GM21528 (cell line): ENCODE data around the gene ANKRD62.
"Not testable (repeated sequence)": the region's sequence is repeated elsewhere in the genome, so short reads cannot be mapped to it uniquely, and the experiment has no call there.

ENCODE experiments used
- ATAC-seq: cut with Tn5 transposase; IDR thresholded peaks from one replicate; pipeline ENCODE4 v1.9.1; 2021; ENCODE audit warnings: mild to moderate bottlenecking, moderate library complexity; ENCODE audit not compliant: unreplicated experiment, low FRiP score

The ANKRD62 gene

DNA sequence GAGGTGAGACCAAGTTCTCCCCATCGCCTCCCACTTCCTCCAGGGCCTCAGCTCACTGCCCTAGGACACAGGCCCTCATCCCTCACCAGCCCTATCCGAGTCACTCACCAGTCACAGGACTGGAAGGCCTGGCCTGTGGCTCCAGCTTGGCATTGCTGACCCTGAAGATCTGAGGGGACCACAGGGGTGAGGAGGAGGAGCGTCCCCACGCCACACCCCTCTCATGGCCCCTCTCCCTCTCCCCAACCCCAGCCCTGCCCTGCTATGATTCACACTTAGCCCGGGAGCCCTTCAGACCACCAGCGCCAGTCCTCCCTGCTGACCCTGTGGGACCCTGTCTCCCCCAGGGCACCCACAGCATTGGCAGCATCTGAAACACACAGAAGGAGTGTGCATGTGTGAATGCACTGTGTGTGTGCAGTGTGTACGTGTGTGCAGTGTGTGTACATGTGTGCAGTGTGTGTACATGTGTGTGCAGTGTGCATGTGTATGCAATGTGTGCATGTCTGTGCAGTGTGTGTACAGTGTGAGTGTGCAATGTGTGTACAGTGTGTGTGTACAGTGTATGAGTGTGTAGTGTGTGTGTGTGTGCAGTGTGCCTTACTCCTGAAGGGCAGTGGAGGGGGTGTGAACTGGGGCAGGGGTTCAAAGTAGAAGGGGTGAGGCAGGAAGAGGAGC is 29.4 kb upstream of the ANKRD62 start:
- no peak for ATAC-seq

DNA sequence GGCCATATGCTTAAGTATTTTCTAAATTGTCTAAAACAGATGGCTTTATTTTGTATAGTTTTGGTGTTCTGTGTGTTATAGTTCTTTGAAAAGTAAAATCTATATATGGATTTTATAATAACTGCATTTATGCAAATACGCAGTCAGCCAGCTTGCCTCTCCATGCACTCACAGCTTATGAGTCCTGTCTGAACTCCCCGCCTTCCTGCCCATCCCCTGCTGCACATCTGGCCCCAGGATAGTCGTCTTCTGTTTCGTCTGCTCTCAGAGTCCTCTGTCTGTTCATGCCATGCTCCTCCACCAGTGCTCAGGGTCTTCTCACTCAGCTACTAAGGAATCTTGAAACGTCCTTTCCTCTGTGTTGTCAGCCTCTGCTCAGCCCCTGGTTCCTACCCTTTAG is 28.2 kb upstream of the ANKRD62 start:
- no peak for ATAC-seq

DNA sequence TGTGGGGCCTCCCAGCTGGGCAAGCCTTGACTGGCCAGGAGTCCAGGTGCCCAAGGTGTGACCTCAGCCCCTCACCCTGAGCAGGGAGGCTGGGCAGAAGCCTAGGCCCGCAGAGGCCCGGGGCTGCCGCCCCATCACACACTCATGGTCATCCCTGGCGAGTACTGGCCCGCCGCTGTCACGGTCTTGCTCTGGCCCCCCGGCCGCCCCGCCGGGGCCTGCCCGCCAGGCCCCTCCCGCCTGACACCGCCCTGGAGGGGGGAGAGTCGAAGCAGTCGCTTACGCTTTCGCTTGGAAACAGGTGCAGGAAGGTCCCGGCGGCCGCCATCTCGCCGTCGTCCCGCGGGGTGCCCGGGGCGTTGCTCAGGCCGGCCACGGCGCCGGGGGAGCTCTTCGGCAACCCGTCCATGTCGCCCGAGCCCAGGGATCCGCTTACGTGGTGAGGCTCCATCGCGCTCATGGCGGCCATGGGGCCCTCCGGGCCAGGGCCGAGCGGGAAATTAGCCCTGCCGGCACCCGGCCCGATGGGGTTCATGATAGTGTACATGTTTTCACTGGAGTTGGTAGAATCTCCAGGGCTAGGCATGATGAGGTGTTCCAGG is 26.6 kb upstream of the ANKRD62 start:
- no peak for ATAC-seq

DNA sequence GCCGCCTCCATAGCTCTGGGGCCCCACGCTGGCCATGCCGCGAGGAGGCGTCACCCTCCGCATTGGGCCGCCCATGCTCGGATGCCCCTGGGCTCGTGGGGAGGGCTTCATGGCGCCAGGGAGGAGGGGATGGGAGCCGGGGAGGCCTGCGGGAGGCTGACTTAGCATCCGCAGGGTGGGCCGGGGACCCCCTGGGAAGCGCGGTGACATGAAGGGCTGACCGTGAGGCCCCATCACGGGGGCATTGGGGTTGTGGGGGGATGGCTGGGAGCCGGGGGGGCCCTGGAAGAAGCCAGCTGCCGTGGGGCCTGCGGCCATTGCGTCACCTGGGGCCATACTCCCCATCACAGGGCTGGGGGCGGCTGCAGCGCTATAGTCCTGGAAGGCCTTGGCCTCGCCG is 26.0 kb upstream of the ANKRD62 start:
- no peak for ATAC-seq

DNA sequence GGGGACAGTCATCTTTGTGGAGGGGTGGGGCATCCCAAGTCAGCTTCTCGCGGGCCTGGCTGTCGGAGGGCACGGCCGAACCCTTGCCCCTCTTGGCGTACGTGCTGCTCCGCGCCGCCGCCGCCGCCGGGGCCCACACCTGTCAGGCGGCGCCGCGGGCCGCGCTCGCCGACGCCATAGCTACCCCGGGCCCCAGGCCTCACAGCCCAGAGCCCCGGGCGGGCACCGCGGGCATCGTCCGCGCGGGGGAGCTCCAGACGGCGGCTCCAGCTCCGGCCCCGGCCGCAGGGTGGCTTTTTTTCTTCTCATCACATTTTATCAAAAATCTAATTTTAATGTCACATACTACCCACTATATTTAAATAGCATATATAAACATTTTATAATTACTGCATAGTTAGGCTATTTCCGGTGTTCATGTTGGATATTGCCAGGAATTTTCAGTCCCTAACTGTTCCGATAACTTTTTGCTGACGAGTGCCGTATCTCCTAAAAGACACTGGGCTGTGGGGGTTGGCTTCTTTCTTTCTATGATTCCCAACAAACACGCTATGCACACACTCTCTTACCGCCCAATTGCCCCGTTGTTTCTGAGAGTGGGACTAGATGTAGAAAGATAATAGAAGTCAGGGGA is 25.2 kb upstream of the ANKRD62 start:
- ATAC-seq: not testable (repeated sequence)

DNA sequence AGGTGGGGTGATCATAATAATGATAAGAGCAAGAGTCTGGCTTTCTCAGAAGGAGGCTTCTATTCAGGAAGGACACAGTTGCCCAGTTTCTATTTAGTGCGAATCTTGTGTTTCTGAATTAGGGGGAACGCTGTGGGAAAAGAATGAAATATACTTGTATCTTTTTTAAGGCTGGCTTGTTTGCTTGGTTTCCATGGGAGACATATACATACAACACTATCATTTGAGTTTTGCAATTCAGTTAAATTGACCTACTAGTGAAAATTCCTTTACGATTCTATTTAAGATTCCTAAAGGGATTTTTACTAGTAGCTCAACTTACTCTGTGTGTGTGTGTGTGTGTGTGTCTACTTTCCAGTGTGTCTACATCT is 24.7 kb upstream of the ANKRD62 start:
- ATAC-seq: no peak

DNA sequence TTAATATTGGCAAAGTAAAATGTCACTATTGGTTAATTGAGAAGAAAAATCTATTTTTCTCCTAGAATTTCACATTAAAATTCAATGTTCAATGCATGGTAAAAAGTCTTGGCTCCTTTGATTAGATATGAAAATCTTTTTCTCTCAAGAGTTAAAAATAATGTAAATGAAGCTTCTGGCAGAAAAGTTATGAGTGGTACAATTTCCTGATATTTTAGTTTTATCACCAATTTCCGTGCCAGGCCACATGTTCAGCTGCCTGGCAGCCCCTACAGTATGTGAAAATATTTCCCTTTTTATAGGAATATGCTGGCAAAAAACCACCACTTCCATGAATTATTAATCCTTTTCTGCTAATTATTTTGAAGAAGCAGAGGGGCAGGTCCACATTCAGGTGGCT is 22.6 kb upstream of the ANKRD62 start:
- ATAC-seq: not testable (repeated sequence)

DNA sequence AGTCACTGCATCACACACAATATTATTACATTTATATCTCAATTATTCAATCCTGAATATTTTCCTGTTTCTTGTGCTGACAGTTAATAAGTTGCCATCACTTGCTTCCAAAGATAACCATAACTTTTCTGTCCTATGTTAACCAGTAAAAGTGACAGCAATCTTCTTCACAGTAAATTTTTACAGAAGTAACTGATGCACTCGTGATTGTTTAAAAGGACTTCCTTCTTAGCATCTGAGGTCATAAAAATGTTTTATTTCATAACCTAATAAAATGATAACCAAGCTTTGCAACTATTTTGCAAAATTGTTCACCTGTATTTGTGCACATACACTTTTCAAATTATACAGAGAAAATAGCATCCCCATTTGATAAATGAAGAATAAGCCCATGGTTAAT is 20.6 kb upstream of the ANKRD62 start:
- no peak for ATAC-seq

DNA sequence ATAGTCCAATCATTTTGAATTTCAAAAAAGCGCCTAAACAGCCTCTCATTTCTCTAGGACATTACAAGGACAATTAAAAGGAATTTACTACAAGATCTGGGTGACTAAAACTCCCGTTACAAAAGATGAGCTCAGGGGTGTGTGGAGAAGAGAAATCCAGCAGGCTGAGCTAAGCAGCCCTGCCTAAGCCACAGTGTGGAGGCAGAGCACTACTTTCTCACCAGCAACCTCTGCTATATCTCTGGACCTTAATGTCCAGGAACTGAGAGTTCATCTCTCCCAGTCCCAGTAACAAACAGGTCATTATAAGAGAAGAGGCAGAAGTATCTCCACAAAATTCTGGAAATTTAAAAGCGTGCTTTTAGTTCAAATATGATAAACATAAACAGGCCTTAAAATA is 18.9 kb upstream of the ANKRD62 start:
- no peak for ATAC-seq

DNA sequence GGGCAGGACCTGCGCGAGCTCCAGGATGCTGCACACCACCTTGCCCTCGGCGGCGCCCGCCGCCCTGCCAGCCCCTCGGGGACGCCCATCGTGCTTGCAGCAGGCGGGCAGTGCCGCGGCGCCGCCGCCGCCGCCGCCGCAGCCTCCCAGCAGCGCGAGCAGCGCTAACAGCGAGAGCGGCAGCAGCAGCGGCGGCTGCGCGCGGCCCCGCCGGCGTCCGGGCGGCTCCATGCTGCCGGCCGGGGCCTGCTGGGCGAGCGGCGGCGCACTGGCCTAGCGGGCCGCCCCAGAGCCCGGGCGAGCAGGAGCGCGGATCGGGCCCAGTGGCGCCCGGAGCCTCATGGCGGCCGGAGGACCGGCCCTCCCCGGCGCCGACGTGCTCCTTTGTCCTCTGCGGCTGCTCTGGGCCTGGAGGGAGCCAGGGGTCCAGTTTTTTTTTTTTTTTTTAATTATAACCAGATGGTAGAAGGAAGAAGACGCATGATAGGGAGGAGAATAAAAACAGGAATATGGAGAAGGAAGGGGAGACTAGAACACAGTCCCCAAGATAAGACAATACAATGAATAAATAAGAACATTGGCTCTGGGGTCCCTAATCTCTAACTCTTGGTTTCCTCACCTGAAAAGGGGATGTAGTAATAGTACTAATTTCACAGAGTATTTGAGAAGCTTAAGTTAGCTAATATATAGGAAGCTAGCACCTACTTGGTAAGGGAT is 17.1 kb upstream of the ANKRD62 start:
- no peak for ATAC-seq

DNA sequence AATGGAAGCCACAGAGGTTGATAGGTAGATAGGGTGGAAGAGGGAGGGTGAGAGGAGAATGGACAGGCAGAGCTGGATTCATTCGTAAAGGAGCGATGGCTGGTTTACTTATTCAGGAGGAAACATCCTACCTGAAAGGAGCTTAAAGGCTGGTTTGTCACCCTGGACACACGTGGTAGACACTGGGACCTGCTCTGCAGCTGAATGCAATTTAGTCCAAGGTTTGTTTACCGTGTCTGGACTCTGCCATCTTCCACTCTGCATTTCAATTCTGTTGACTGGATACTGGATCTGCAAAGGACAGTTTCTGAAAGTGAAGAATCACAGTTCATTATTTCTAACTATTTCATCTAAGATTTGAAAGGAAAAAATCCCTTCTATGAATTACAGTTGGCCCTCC is 15.6 kb upstream of the ANKRD62 start:
- ATAC-seq: not testable (repeated sequence)

DNA sequence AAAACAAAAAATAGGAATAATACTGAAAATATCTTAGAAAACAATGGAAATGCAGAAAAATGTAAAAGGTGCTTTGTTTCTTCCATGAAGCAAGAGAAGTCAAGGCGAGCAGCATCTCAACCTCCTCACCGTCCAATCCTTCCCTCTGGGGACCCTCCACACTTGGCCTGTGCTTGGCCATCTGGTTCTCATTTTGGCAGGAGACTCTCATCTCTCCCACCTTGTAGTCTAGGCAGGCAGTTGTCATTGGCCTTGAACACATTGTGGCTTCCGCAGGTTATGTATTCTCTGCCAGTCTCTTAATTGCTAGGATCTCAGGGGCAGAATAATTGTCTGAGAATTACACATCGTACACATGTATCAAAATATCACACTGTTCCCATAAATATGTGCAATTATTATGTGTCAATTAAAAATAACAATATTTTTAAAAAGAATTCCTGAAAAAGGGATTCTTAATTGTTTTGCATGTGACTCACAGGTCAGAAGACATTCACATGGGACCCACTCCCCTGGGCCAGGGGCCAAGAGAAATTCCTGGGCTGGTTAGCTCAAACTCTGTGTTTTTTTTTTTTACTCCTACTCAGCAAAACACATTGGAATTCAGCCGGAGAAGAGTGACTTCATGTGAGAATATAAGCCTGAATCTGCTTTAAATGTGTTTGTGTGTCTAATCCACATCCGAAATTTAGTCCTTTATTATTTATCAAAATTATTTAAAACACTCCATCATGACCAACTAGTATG is 14.0 kb upstream of the ANKRD62 start:
- no peak for ATAC-seq

DNA sequence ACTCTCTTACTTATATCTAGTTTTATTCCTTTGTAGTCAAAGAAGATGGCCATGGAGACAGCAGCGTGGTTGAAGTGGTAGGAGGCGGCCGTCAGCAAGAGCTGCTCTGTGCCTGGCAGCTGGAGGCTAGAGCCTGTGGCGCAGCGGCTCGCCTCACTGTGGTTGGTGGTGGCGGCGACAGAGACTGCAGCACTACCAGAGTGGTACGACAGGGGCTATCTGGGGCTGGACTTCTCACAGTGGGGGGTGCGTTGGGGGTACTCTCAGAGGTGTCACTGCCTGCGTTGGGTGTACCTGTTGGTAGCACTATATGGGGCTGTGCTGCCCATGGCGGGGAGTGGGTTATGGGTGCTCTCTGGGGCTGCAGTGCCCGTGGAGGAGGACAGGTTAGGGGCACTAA is 8.5 kb upstream of the ANKRD62 start:
- ATAC-seq: no peak

DNA sequence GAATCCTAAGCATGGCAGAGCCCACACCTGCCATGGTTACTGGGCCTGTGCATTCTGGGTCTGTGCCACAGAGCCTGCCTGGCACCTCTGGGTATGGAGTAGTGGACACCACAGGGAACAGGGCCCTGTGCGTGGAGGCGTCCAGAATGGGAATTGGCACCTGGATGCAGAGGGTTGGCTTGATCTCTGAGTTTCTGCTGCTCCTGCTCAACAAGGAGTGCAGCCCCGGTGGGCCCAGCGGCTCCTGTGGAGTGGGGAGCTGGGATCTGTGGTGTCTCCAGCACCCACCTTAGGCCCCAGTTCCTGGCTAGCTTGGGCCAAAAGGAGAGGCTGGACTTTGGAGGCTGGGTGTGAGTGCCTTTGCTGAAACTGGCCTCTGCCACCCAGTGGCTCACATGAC is 7.9 kb upstream of the ANKRD62 start:
- ATAC-seq: no peak

DNA sequence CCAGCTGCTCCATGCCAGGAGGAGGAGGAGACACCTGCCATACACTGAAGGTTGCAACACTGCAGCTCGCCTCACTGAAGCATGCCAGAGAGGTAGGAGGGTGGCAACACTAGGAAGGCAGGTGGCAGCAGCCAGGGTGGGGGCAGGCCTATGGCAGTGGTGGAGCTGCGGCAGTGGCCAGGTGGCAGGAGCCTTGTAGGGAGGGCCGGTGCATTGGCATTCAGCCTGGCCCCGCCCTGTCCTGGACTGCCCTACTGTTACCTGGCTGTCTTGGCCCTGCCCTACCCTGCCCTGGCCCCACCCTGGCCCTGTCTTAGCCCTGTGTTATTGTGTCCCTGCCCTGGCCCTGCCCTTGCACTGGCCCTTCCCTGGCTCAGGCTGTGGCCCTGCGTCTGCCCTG is 7.4 kb upstream of the ANKRD62 start:
- ATAC-seq: no peak

DNA sequence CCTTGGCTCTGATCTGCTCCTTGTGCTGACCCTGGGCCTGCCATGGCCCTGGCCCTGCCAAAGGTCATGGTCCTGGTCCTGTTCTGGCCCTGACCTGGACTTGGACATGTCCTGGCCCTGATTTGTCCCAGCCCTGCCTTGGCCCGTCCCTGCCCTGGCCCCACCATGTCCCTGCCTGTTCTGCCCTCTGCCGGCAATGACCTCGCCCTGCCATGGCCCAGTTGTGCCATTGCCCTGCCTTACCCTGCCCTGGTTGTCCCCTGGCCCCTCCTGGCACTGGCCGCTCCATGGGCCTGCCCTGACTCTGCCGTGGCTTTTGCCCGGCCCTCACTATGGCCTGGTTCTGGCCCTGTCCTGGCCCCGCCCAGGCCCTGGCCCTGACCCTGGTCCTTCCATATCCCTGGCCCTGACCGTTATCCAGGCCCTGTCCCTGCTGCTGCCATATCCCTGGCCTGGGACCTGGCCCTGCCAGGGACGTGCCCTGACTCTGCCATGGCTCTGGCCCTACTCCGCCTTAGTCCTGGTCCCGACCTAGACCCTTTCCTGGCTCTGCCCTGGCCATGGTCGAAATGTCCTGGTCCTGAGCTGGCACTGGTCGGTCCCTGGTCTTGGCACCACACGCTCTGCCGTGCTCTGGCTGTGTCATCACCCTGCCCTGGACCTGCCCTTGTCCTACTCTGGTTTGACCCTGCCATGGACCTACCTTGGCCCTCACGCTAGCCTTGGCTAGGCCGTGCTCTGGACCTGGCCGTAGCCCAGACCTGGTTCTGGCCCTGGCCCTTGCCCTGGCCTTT is 6.8 kb upstream of the ANKRD62 start:
- ATAC-seq: no peak

DNA sequence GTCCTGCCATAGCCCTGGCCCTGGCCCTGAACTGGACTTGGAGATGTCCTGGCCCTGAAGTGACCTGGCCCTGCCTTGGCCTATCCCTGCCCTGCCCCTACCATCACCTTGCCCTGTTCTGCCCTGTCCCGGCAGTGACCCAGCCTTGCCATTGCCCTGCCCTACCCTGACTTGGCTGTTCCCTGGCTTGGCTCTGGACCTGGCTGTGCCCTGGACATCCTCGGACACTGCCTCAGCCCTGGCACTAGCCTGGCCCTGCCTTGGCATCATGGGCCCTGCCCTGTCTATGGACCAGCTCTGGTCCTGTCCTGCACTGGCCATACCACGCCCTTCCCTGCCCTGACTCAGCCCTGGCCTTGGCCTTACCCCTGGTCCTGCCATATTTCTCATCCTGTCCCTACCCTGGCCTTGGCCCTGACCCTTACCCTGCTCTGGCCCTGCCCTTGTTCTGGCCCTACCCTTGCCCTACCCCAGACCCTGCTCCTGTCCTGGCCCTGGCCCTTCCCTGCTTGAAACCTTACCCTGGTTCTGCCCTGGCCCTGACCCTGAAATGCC is 6.1 kb upstream of the ANKRD62 start:
- no peak for ATAC-seq

DNA sequence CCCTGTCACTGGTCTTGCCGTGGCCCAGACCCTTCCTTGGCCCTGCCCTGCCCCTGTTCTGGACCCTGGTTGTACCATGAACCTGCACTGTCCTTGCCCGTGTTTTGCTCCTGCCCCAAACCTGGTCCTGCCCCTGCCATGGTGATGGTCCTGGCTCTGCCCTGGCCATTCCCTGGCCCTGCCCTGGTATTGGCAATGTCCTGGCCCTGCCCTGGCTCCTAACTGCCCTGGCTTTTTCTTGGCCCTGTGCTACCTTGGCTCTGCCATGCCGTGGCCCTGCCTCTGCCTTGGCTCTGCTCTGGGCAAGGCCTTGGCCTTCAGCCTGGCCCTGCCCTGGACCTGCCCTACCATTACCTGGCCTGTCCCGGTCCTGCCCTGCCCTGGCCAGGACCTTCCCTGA is 5.5 kb upstream of the ANKRD62 start:
- ATAC-seq: no peak

DNA sequence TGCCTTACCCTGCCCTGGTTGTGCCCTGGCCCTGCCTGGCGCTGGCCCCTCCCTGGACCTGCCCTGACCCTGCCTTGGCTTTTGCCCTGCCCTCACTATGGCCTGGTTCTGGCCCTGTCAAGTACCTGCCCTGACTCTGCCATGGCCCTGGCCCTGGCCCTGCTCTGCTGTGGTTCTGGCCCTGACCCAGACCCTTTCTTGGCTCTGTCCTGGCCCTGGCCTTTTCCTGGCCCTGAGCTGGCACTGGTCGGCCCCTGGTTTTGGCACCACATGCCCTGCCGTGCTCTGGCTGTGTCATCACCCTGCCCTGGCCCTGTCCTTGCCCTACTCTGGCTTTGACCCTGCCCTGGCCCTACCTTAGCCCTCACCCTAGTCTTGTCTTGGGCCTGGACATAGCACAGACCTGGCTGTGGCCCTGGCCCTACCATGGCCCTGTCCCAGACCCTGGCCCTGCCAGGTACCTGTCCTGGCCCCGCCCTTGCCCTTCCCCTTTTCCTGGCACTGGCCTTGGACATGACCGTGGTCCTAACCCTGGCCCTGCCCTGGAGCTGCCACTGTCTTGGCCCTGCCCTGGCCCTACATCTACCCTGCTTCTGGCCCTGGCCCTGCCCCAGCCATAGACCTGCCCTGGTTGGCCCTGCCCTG is 4.8 kb upstream of the ANKRD62 start:
- ATAC-seq: no peak
